HG03378 (cell line): ENCODE data around the gene AP3D1.
"Not testable (repeated sequence)": the region's sequence is repeated elsewhere in the genome, so short reads cannot be mapped to it uniquely, and the experiment has no call there.

Experiments
- ATAC-seq: cut with Tn5 transposase; IDR thresholded peaks from one replicate; pipeline ENCODE4 v1.9.1; 2021; ENCODE audit warnings: mild to moderate bottlenecking, moderate library complexity; ENCODE audit not compliant: unreplicated experiment

Gene AP3D1

GRCh38 chr19:2129892-2130770, 21.2 kb downstream of the AP3D1 start:
- no peak for ATAC-seq

DNA sequence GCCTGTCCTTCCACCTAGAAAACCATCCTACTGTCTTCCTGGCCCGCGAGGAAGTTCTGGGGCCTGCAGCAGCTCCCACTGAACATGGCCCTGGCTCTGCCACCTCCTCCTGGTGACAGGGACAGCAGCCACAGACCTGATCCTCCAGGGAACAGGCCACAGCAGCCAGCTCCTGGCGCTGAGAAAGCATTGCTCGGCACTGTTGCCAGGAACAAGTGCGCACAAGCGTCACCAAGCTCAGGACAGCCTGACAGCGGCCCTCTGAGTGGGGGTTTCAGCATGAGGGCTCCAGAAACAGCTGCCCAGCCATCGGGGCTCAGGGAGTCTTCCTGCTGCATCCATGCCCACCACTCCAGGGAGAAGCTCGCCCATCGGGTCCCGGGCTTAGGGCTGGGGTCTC, 21.9 kb downstream of the AP3D1 start:
- ATAC-seq: no peak

GRCh38 chr19:2129022-2129421, 22.3 kb downstream of the AP3D1 start:
- ATAC-seq: no peak

DNA sequence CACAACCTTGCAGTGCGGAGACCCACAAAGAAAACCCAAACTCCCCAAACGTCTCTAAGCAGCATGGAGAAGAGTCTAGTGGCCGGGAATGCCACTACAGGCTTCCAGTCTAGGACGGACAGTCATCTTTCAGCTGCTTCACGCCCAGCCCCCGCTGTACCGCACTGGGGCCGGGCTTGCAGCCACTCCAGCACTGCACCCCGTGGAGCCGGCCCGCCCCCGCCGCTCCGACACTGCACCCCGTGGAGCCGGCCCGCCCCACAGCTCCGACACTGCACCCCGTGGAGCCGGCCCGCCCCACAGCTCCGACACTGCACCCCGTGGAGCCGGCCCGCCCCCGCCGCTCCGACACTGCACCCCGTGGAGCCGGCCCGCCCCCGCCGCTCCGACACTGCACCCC, 23.1 kb downstream of the AP3D1 start:
- not testable (repeated sequence) for ATAC-seq

GRCh38 chr19:2127758-2128157, 23.6 kb downstream of the AP3D1 start:
- no peak for ATAC-seq

GRCh38 chr19:2126879-2127518, 24.4 kb downstream of the AP3D1 start:
- ATAC-seq: no peak

GRCh38 chr19:2123682-2124387, 27.5 kb downstream of the AP3D1 start:
- ATAC-seq: no peak

DNA sequence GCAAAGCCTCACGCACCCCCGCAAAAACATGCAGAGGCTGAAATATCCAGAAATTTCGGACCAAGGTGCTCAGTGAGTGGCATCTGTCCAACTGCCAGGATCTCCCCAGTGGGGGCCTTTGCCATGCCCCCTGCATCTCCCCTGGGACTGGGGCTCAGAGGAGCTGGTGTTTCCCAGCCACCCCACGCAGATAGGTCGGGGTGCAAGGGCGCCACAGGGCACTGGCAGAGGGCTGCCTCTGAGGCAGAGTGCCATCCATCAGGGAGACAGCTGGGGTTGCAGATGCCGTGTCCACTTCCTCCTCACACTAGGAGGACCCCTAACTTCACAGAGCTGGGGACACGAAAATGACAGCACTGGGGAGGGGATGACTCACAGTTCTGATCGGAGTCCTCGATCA, 28.4 kb downstream of the AP3D1 start:
- no peak for ATAC-seq

- no peak for ATAC-seq
Observed at GRCh38 chr19:2122251-2122650, 29.1 kb downstream of the AP3D1 start.

- no peak for ATAC-seq
Observed at GRCh38 chr19:2121416-2122051, 29.8 kb downstream of the AP3D1 start.

DNA sequence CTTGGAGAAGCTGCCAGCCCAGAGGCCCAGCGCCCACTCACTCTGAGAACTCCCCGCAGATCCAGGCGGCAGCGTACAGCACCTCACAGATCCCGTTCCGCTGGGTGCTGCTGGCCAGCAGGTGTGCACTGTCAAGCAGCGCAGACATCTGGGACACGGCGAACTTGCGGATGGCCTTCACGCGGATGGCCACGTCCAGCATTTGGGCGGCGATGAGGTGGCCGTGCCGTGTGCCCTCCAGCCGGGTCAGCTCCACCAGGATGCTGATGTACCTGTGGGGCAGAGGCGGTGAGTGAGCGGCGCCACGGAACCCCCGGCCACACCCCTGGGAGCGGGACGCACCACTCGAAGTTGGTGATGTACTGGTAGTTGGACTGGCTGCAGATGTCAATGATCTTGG, 30.5 kb downstream of the AP3D1 start:
- no peak for ATAC-seq

- ATAC-seq: no peak
Observed at GRCh38 chr19:2119921-2120785, 31.2 kb downstream of the AP3D1 start.

- no peak for ATAC-seq
Observed at GRCh38 chr19:2118438-2118837, 32.9 kb downstream of the AP3D1 start.

DNA sequence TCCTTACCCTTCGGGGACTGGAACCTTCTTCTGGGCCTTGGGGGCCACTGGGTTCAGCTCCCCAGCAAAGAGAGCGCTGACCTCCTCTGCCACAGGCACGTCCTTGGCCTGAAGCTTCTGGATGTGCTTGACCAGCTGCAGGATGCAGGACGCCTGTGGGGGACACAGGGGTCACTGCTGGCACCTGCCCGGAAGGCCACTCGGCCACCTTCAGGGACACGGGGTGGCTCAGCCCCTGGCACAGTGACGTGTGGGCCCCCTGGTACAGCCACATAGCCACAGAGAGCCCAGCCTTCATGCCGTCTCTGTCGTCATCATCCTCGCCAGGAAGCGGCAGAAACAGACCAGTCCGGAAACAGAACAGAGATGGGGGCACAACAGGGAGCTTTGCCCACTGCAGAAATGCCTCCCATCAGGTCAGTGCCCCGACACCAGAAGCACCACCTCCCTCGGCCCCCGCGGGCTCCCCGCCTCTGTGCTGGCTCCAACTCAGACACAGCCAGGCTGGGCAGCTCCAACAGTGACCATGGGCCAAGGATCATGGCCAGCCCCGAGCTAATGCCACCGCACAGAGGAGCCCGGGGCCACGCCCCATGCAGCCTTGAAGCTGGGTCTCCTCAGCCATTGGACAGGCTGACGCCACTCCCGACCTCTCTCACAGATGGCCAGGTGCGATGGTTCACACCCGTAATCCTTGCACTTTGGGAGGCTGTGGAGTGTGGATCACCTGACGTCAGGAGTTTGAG, 34.0 kb downstream of the AP3D1 start:
- no peak for ATAC-seq

- no peak for ATAC-seq
Observed at GRCh38 chr19:2116507-2116906, 34.9 kb downstream of the AP3D1 start.

GRCh38 chr19:2115911-2116426, 35.4 kb downstream of the AP3D1 start:
- ATAC-seq: no peak

GRCh38 chr19:2115324-2115723, 36.0 kb downstream of the AP3D1 start:
- ATAC-seq: no peak

GRCh38 chr19:2114821-2115220, 36.5 kb downstream of the AP3D1 start:
- ATAC-seq: no peak

DNA sequence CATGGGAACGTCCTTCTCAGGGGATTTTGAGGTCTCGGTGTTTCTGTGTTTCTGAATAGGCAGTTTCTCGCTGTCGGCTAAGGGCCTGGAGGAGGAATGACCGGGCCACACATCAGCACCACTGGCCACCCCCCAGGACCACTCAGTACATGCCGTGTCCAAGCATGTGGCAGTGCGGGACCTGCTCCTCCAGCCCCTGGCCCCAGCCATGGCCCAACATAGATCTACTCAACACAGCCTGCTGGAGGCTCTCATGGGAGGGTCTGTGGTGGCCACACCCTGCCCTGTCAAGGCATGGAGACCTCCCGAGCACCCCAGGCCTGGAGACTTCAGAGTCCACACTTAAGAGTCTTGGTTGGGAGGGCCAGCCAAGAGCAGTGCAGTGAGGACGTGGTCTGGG, 37.1 kb downstream of the AP3D1 start:
- ATAC-seq: no peak
